GM12892 (cell line): ENCODE measurements around the gene BCORL1.

Experiments used
- POLR2A ChIP-seq: IDR thresholded peaks from 2 replicates; pipeline ENCODE4 v1.6.1; 2011; ENCODE audit warnings: low read depth, low read length, control low read depth
- POLR2AphosphoS5 ChIP-seq: IDR thresholded peaks from 2 replicates; pipeline ENCODE4 v1.6.1; 2011; ENCODE audit warnings: low read depth, low read length, control low read depth
- TAF1 ChIP-seq: IDR thresholded peaks from 2 replicates; pipeline ENCODE4 v1.6.1; 2011; ENCODE audit warnings: low read depth, mild to moderate bottlenecking, control low read depth, low read length, borderline replicate concordance

- no peak for TF ChIP-seq POLR2A
- no peak for TF ChIP-seq TAF1
- no peak; the same call in 1 of the 2 replicates for TF ChIP-seq POLR2AphosphoS5
These were observed 102.3 kb downstream of the BCORL1 start for GRCh38 chrX:130084631-130085237.
